ENCODE results near the gene CENPA.

DNA sequence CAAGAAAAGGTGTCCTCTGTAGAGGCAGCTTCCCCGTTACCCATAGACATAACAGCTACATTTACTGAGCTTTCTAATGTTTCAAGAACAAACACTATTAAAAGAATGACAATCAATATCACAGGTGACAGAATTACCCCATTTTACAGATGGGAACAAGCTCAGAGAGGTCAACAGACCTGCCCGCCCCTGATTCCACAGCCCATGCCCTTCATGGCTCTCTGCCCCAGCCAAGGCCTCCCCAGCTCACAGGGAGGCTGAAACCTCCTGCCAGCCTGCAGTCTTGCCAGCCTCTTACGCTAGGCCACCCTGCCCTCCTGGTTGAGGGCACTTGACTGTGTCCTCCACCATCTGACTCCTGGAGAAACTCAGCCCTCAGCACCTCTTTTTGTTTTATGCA is 40.9 kb upstream of the CENPA start:
- TF ChIP-seq, protein P1, sequence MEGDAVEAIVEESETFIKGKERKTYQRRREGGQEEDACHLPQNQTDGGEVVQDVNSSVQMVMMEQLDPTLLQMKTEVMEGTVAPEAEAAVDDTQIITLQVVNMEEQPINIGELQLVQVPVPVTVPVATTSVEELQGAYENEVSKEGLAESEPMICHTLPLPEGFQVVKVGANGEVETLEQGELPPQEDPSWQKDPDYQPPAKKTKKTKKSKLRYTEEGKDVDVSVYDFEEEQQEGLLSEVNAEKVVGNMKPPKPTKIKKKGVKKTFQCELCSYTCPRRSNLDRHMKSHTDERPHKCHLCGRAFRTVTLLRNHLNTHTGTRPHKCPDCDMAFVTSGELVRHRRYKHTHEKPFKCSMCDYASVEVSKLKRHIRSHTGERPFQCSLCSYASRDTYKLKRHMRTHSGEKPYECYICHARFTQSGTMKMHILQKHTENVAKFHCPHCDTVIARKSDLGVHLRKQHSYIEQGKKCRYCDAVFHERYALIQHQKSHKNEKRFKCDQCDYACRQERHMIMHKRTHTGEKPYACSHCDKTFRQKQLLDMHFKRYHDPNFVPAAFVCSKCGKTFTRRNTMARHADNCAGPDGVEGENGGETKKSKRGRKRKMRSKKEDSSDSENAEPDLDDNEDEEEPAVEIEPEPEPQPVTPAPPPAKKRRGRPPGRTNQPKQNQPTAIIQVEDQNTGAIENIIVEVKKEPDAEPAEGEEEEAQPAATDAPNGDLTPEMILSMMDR (CRISPR knock-in tag; IDR thresholded peaks at IDR 0.05): no peak
- TF ChIP-seq ZBTB1 (CRISPR knock-in tag; IDR thresholded peaks at IDR 0.05; ENCODE audit: borderline replicate concordance): no peak
- TF ChIP-seq EZH2 (conservative IDR thresholded peaks at IDR 0.05; ENCODE audit: low read depth, low read length): no peak
- no peak for TF ChIP-seq MYC (CRISPR knock-in tag; IDR thresholded peaks at IDR 0.05; ENCODE audit: borderline replicate concordance)
- no peak for TF ChIP-seq RELA (CRISPR knock-in tag; IDR thresholded peaks at IDR 0.05)
- no peak for TF ChIP-seq HOXA3 (CRISPR knock-in tag; IDR thresholded peaks at IDR 0.05)
- TF ChIP-seq ZNF766 (CRISPR knock-in tag; IDR thresholded peaks at IDR 0.05; ENCODE audit: borderline replicate concordance): no peak
- TF ChIP-seq SCMH1 (CRISPR knock-in tag; IDR thresholded peaks at IDR 0.05; ENCODE audit: borderline replicate concordance): no peak

All from HepG2 (cell line).